ENCODE data around the gene EIF3B.
"Not testable (repeated sequence)": the region's sequence is repeated elsewhere in the genome, so short reads cannot be mapped to it uniquely, and the experiment has no call there.

The EIF3B gene

GRCh38 chr7:2377492-2377891 is 22.9 kb downstream of the EIF3B start:
- not testable (repeated sequence) for H3K27me3 Mint-ChIP-seq; H3K9me3 Mint-ChIP-seq; H3K27ac Mint-ChIP-seq; DNase-seq; ATAC-seq (replicated peaks); H3K4me3 Mint-ChIP-seq
- H3K36me3 Mint-ChIP-seq: peaks cover 58 to 79% of the 10 kb centered on the region in 2 donors
- H3K4me1 Mint-ChIP-seq: peaks cover 8 to 15% of the 10 kb centered on the region in 2 donors

DNA sequence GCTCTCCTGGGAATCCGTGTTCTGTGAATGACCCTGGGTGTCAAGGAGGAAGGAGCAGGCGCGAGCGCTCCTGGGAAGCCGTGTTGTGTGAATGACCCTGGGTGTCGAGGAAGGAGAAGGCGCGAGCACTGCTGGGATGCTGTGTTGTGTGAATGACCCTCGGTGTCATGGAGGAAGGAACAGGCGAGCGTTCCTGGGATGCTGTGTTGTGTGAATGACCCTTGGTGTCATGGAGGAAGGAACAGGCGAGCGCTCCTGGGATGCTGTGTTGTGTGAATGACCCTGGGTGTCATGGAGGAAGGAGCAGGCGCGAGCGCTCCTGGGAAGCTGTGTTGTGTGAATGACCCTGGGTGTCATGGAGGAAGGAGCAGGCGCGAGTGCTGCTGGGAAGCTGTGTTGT is 23.5 kb downstream of the EIF3B start:
- H3K9me3 Mint-ChIP-seq: not testable (repeated sequence)
- peaks cover 57 to 79% of the 10 kb centered on the region in 2 donors for H3K36me3 Mint-ChIP-seq

DNA sequence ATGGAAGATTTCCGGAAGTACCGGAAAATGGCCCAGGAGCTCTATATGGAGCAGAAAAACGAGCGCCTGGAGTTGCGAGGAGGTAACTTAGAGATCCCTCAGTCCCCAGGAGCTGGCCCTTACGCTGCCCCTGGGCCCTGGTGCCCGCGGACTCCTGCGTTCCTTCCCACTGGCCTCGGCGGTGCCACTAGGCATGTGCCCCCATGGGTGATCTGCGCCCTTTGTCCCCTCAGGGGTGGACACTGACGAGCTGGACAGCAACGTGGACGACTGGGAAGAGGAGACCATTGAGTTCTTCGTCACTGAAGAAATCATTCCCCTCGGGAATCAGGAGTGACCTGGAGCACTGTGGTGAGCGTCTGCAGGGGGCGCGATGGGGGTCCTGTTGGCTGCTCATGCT is 24.5 kb downstream of the EIF3B start:
- Mint-ChIP-seq H3K27ac (no peak overlapping the region), H3K27me3 (no peaks in the 10 kb centered on the region), H3K9me3 (no peaks in the 10 kb centered on the region), H3K4me1 (peaks cover 8 to 15% of the 10 kb centered on the region in 2 donors), H3K36me3 (peaks cover 58 to 78% of the 10 kb centered on the region in 2 donors), H3K4me3 (no peak overlapping the region)
- no peak for DNase-seq
- ATAC-seq (replicated peaks): no peak

More for the DNA sequence above, 23.5 kb downstream of the EIF3B start:
- not testable (repeated sequence) for H3K27ac Mint-ChIP-seq; ATAC-seq (replicated peaks); H3K4me3 Mint-ChIP-seq; H3K27me3 Mint-ChIP-seq; DNase-seq
- peaks cover 8 to 15% of the 10 kb centered on the region in 2 donors for H3K4me1 Mint-ChIP-seq

GRCh38 chr7:2379821-2380450 is 25.3 kb downstream of the EIF3B start:
- H3K4me1 Mint-ChIP-seq: peaks cover 8 to 15% of the 10 kb centered on the region in 2 donors
- no peaks in the 10 kb centered on the region for H3K27me3 Mint-ChIP-seq
- H3K9me3 Mint-ChIP-seq: no peaks in the 10 kb centered on the region
- ATAC-seq (replicated peaks): peak in 1 of 2 donors; percentile 14
- DNase-seq: no peak
- H3K36me3 Mint-ChIP-seq: peaks cover 63 to 78% of the 10 kb centered on the region in 2 donors
- H3K4me3 Mint-ChIP-seq: no peak overlapping the region
- peak overlapping the region; percentile 67 for H3K27ac Mint-ChIP-seq

DNA sequence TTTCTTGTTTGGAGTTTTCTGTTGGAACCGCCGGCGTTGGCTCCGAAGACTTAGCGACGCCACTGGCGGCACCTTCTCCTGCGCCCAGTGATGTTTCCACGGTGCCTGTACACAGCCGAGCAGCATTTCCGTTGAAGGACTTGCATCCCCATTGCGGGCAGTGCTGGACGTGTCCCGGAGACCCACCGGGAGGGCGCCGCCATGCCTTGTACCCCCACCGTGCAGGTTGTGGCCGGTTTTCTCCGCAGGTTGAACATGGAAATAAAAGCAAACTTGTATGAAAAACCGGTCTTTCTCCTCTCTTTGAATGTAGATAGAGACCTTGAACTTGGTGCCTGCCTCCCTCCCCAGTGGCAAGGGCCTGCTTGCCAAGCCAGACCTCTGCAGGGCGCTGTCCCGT is 25.8 kb downstream of the EIF3B start:
- DNase-seq: no peak
- Mint-ChIP-seq H3K9me3 (no peaks in the 10 kb centered on the region), H3K36me3 (peaks cover 62 to 76% of the 10 kb centered on the region in 2 donors), H3K27ac (peak overlapping the region; percentile 65), H3K4me3 (no peak overlapping the region), H3K27me3 (no peaks in the 10 kb centered on the region), H3K4me1 (peaks cover 8 to 13% of the 10 kb centered on the region in 2 donors)
- ATAC-seq (replicated peaks): no peak

DNA sequence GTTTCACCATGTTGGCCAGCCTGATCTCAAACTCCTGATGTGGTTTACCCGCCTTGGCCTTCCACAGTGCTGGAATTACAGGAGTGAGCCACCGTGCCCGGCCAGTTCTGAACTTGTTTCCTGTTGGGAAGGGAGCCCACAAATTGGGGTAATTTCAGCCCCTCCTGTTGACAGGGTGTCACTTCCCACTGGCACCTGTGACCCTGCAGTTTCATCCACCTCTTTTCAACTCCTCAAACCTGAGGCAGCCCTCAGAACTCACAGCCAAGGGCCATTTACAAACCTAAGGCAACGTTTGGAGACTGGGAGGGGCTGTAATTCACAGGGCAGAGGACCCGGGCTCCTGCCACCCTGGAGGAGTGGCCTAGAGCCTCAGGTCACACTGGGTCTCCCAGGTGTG is 26.6 kb downstream of the EIF3B start:
- H3K9me3 Mint-ChIP-seq: no peaks in the 10 kb centered on the region
- no peaks in the 10 kb centered on the region for H3K27me3 Mint-ChIP-seq
- DNase-seq (no peak), ATAC-seq (replicated peaks) (no peak)
- H3K36me3 Mint-ChIP-seq: peaks cover 61 to 74% of the 10 kb centered on the region in 2 donors
- H3K27ac Mint-ChIP-seq: no peak overlapping the region
- H3K4me1 Mint-ChIP-seq: peaks cover 8 to 12% of the 10 kb centered on the region in 2 donors
- no peak overlapping the region for H3K4me3 Mint-ChIP-seq

GRCh38 chr7:2381881-2382509 is 27.4 kb downstream of the EIF3B start:
- Mint-ChIP-seq H3K9me3 (no peaks in the 10 kb centered on the region), H3K4me1 (peaks cover 4 to 10% of the 10 kb centered on the region in 2 donors), H3K4me3 (no peak overlapping the region), H3K27ac (no peak overlapping the region), H3K27me3 (no peaks in the 10 kb centered on the region), H3K36me3 (peaks cover 55 to 68% of the 10 kb centered on the region in 2 donors)
- DNase-seq: no peak
- no peak for ATAC-seq (replicated peaks)

GRCh38 chr7:2383543-2384274 is 29.1 kb downstream of the EIF3B start:
- peak in 1 of 2 donors; percentile 9 for ATAC-seq (replicated peaks)
- no peak overlapping the region for H3K27ac Mint-ChIP-seq
- H3K36me3 Mint-ChIP-seq: peaks cover 45 to 56% of the 10 kb centered on the region in 2 donors
- no peaks in the 10 kb centered on the region for H3K9me3 Mint-ChIP-seq
- DNase-seq: no peak
- no peak overlapping the region for H3K4me3 Mint-ChIP-seq
- H3K4me1 Mint-ChIP-seq: peaks cover 0 to 7% of the 10 kb centered on the region in 2 donors
- H3K27me3 Mint-ChIP-seq: no peaks in the 10 kb centered on the region

DNA sequence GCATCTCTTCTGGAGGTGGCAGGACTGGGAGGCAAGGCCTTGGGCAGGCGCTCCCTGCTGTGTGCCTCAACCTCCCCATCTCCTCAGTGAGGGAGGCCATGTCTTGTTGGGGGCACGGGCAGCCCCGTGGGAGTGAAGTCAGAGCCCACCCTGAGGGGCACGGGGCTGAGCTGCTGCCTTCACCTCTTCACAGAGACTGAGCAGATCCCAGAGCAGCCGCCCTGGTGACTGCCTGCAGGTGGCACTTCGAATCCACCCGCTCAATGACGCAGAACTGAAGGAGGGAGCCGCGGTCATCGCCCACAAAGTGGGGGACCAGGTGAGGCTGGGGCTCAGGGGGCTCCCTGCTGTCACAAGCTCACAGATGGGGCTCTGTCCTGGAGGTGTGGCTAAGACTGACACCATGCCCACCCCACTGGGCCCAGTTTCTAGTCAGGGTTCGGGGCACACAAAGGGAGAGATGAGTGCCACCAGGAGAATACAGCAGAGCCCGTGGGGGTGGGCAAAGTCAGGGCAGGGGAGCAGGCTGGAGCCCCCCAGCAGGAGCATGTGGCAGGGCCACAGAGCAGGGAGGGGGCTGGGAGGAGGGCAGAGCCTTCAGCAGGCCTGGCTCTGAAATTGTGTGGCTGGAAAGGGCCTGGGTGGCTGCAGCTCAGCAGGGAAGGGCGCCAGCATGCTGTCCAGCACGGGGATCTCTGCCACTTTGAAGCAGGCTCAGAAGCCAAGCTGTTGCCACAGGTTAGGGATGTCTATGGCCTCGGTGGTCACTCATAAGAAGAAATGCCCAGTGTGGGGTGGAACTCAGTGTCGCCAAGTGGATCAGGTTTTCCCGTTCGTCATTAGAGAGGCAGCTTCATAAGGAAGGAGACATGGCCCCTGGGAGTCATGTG is 30.0 kb downstream of the EIF3B start:
- no peak overlapping the region for H3K4me3 Mint-ChIP-seq
- H3K27me3 Mint-ChIP-seq: no peaks in the 10 kb centered on the region
- no peak overlapping the region for H3K27ac Mint-ChIP-seq
- DNase-seq (no peak), ATAC-seq (replicated peaks) (no peak)
- H3K9me3 Mint-ChIP-seq: no peaks in the 10 kb centered on the region
- H3K4me1 Mint-ChIP-seq: peaks cover 0 to 5% of the 10 kb centered on the region in 2 donors
- peaks cover 37 to 47% of the 10 kb centered on the region in 2 donors for H3K36me3 Mint-ChIP-seq

GRCh38 chr7:2386122-2386521 is 31.5 kb downstream of the EIF3B start:
- not testable (repeated sequence) for H3K9me3 Mint-ChIP-seq

DNA sequence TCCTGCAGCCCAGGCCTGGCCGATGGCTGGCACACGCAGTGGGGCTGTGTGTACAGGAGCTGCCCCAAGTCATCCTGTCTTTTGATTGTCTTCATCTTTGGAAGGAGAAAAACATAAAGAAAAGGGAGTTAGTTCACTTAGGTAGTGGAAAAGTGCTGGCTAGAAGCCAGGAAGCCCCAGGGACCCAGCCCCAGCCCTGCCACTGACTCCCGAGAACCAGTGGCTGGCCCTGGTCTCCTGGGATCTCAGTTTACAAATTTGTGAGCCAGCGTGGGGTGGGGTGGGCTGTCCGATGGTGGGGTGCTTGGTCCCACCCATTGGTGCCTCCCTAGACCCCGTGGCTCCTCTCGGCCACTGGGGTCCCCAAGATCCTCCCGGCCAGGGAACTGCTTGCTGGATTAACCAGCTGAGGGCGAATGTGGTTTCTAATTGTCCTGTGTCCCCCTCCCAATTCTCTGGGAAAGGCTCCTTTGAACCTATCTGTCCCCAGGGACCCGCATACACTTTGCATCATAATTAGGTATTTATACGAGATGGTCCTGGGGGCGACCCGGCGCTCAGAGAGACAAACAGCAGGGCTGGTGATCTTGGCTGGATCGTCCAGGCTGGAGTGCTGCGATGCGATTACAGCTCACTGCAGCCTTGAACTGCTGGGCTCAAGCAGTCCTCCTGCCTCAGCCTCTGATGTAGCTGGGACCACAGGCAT is 32.5 kb downstream of the EIF3B start:
- Mint-ChIP-seq H3K9me3 (no peaks in the 10 kb centered on the region), H3K4me3 (no peak overlapping the region), H3K4me1 (peaks cover under 1% of the 10 kb centered on the region in 2 donors)

More at GRCh38 chr7:2386122-2386521, 31.5 kb downstream of the EIF3B start:
- ATAC-seq (replicated peaks); DNase-seq; H3K27ac Mint-ChIP-seq; H3K4me1 Mint-ChIP-seq; H3K27me3 Mint-ChIP-seq; H3K4me3 Mint-ChIP-seq: not testable (repeated sequence)
- H3K36me3 Mint-ChIP-seq: peaks cover 25 to 34% of the 10 kb centered on the region in 2 donors

DNA sequence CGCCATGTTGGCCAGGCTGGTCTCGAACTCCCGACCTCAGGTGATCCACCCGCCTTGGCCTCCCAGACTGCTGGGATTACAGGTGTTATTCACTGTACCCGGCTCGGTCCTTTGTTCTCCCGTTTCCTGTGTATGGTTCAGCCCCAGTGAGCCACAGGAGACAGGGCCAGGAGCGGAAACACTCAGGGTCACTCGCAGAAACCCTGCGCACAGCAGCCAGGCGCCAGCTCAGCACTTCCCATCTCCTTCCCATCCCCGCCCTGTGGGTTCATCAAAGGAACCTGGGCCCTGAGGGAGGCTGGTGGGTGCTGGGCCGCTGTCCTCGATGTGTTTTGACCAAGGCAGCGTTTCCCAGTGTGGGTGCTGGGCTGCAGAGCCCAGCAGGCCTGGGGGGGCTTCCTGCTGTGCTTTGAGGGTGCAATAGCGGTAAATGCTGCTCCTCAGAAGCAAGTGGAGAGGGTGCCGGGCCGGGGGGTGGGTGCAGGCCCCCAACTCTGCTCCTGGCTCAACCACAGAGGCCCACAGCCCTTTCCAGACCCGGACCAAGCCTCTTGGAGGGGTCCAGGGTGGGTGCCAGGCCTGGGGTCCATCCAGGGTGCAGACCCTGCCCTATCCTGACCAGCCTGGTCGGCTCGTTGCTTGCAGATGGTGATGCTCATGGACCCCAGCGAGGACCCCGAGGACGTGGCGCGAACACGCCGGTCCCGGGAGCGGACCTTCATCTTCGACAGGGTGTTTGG is 33.4 kb downstream of the EIF3B start:
- peaks cover 4 to 5% of the 10 kb centered on the region in 2 donors for H3K4me1 Mint-ChIP-seq
- H3K36me3 Mint-ChIP-seq: peaks cover 14 to 19% of the 10 kb centered on the region in 2 donors
- H3K27me3 Mint-ChIP-seq: no peaks in the 10 kb centered on the region
- H3K27ac Mint-ChIP-seq: no peak overlapping the region
- H3K4me3 Mint-ChIP-seq: no peak overlapping the region
- DNase-seq (no peak), ATAC-seq (replicated peaks) (no peak)
- no peaks in the 10 kb centered on the region for H3K9me3 Mint-ChIP-seq

More for the DNA sequence above, 32.5 kb downstream of the EIF3B start:
- peaks cover 20 to 26% of the 10 kb centered on the region in 2 donors for H3K36me3 Mint-ChIP-seq
- H3K27ac Mint-ChIP-seq: no peak overlapping the region
- DNase-seq (no peak), ATAC-seq (replicated peaks) (no peak)
- no peaks in the 10 kb centered on the region for H3K27me3 Mint-ChIP-seq

GRCh38 chr7:2388637-2388954 is 34.0 kb downstream of the EIF3B start:
- no peak overlapping the region for H3K4me3 Mint-ChIP-seq
- ATAC-seq (replicated peaks) (no peak), DNase-seq (no peak)
- H3K27ac Mint-ChIP-seq: no peak overlapping the region
- peaks cover 4 to 5% of the 10 kb centered on the region in 2 donors for H3K4me1 Mint-ChIP-seq
- no peaks in the 10 kb centered on the region for H3K9me3 Mint-ChIP-seq
- peaks cover 14 to 16% of the 10 kb centered on the region in 2 donors for H3K36me3 Mint-ChIP-seq
- H3K27me3 Mint-ChIP-seq: no peaks in the 10 kb centered on the region
